ENCODE measurements around the gene ANKRD10.

The ANKRD10 gene

DNA sequence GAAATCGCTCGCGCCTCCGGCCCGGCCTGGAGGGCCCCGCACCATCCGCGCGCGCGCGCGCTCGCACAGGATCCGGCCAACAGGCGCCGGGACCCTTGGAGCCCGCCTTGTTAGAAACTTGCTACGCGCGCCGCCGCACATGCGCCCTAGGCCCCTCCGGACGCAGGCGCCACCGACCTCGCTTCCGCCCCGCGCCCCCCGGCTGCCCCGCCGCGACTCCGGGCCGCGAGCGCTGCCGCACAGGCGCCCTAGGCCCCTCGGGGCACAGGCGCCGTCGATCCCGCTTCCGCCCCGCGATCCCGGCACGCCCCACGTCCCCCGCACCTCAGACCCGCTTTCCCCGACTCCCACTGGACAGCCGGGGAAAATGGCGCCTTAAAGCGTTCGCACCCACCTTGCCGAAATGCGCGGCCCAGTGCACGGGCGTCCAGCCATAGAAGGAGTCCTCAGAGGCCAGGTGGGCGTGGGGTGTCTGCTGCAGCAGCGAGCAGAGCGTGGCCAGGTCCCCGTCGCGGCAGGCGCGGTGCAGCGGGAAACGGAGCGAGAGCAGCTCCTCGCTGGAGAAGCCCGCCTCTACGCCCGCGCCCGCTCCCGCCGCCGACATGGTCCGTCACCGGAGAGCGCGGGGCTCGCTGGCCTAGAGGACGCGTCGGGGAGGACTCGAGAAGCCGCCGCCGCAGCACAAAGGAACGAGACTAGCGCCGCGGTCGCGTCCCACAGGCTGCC is 375 bp downstream of the ANKRD10 start:
- DNase-seq: peak; percentile 84

DNA sequence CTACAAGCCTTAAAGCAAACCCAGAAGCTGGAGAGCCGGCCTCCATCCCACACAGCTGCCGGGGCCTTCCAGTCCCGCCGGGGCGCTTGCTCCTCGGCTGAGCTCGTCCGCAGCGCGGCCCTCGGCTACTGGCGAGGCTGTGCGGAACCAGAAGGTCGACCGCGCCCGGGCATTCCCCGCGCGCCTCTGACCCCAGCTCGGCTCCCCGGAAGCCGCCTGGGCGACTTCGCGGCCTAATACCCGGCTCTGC is 863 bp downstream of the ANKRD10 start:
- no peak for DNase-seq

DNA sequence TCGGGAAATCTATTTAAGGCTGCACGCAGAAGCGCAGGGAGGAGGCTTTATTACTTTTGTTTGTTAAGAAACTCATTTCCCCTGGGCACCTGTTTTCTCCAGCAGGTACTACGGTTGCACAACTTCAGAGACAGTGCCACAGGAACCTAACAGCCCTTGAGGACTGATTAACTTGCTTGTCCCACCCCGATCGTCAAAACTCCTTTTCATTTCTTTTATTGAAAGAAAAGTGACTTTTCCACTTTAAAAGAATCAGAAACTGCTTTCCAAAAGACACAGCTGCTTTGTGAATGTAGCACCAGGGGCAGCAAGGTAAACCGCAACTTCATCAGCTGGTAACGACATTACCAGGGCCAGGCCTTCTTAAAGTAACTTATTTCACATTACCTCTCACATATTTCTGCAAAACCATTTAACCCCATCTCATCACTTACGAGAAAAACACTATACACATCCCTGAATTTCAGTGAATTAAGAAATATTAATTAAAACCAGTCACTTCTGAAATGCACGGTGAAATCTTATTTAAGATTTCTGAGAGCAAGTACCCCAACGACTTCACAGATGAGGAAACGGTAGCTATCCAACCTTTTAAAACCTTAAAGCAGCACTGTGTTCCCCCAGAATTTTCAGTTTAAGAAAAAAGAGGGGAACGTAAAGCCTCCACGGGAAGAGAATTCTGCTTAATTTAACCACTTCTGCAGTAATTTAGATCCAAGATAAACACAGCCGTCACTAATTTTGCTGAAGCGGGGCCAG is 1.4 kb downstream of the ANKRD10 start:
- peak; percentile 26 for DNase-seq

DNA sequence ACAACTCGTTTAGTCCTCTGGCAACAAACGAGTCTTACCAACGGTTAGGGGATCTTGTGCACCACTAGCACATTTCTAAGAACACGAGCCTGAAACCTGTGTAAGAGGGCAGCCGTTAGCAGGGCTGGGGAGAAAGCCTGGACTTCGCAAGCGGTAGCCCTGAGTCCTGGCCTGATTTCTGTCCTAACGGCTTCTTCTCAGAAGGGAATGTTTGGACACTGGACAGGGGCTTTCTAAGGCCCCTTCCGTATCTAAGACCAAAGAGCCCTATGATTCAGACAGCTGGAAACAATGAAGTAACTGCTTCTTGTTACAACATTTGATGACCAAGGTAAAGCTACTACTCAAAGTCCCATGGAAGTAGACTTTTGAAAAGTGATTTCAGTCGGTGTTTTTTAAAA is 2.2 kb downstream of the ANKRD10 start:
- DNase-seq: peak; percentile 83

DNA sequence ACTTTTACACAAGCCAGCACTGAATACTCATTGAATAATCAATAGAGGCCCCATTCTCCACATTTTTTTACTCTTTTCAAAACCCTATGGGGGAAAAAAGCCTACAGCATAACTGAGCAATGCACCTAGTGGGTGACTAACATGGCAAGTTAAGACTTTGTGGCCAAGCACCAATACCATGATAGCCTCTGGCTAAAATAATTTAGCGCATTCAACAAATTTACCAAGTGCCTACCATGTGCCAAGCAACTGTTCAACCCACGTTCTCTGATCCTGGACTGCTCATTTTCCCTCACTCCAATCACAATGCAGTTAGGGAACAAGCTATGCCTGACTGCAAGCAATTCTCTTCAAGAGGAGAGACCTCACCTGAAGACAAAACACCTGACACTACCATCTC is 3.0 kb downstream of the ANKRD10 start:
- DNase-seq: no peak

DNA sequence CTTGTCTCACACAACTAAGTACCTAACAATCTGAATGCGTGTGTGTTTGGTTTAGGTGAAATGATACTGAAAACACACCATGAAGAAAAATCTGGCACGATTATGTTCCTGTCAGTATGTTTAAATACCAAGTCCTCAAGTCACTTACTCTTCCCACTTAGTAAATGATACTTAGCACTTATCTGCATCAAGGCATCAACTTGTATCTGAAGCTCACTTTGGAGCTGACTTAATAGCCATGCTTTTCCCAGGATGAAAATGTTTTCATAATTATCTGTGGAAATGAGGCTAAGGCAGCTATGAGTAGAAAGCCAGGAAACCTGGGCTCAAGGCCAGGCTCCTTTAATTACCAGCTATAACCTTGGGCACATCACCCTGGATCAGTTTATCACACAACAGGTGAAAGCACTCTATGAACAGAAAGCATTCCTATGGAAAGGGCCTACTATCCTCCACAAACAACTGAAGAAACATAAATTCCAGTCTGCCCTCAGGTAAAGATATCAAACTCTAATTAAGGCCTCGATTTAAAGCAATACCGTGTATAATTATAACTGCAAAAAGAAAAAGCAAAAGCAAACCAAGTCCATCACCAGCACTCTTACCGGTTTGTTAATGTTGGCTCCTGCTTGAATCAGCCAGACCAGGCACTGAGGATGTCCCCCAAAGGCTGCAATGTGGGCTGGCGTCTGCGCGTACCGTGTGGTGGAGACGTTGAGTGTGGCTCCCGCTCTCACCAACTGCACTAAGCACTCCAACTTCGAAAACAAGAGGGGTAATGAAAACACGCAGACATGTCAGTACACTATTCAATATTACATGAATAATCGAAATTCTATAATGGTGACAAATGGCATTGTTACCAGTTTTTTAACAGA is 4.6 kb downstream of the ANKRD10 start:
- DNase-seq: no peak

DNA sequence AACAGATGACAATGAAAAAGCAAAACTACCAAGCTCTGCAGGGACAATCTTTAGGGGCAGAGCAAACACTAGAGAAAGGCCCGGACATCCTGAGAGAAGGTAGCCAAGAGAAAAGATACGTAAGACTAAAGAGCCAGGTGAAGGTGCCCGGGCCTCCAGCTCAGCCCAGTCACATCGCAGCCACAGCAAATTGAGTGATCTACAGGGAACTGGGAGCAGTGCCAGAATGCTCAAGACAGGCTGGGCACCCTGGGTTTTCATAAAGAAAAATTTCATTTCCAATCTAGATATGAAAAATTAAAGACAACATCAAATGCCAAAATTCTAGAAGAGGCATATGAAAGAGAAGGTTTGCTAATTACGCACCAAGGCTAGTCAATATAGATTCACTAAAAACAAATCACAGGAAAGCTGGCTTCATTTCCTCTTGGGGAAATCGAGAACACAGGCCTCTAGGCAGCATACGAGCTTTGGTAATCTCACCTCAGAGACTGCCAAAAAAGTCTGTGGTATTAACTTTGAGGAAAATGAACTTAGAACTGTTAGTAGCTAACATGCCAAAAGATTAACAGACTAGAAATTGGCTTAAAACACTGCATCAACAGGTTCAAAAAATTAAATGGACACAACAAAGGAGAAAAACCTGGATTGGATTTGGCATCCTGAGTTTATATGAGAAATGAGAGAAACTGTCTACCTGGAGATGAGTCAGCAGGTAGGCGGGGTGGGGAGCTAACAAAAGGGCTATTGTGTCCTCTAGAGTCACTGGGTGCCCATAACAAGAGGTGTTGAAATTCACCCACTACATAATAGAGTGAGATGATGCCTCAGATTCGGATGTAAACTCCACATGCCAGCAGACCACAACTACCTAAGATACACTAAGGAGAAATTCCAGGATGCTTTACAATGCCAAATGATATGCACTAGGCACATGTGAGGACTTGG is 6.6 kb downstream of the ANKRD10 start:
- DNase-seq: no peak

DNA sequence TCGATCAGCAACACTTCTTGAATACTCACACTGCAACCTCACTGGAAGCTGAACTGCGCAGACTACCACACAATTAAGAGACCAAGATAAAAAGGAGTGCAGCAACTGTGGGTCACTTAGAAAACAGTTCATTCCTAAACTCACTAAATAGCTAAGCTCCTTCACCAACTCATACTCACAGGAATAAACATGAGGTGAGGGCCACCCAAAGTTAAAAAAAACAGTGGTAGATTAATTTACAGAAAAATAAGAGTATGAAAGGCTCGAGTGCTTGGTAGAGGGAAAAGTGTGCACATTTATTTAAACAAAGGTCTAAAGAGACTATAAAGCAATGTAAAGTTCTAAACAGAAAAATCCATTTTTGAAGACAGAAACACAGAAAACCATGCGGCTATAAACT is 7.6 kb downstream of the ANKRD10 start:
- DNase-seq: no peak

DNA sequence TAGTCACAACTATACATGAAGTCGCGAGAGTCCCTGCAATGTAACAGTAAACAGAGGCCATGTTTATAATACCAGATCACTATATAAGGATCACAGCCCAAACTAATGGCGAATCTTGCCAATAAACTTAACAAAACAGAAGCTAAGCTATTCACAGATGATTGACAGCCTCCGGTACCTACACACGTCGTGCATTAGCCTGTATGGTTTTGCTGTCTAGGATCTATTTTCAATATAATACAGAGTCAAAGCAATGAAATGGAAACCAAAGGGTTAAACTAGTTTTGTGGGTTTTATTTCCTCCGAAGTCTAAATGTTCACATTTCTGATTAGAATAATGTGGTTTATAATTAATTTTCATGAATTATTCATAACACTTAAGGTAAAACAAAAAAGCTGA is 10.1 kb downstream of the ANKRD10 start:
- DNase-seq: no peak

DNA sequence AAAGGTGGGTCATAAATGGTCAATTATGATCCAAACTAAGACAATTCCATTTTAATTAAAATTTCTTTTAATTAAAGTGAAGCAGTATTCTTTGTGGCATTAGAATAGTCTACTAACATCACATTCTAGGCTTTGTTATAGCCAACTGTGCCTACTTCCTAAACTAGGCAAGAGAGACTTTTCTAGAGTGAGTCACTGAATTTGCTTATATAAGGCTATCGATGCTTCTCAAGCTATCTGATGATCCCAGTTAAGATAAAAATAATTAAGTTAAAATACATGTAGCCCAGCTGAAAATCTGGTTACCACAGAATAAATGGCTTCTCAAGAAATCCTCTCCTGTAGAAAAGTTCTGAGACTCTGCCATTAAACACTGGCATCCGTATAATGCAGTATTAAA is 12.5 kb downstream of the ANKRD10 start:
- DNase-seq: no peak

DNA sequence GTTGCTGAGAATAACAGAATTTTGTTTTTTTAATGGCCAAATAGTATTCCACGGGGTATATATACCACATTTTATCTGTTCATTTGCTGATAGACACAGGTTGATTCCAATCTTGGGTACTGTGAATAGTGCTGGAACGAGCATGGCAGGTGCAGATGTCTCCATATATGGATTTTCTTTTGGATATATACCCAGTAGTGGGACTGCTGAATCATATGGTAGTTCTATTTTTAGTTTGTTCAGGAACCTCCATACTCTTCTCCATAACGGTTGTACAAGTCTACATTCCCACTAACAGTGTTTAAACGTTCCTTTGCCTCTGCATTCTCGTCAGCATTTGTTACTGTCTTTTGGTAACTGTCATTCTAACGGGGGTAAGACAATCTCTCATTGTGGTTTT is 17.3 kb downstream of the ANKRD10 start:
- DNase-seq: no peak

DNA sequence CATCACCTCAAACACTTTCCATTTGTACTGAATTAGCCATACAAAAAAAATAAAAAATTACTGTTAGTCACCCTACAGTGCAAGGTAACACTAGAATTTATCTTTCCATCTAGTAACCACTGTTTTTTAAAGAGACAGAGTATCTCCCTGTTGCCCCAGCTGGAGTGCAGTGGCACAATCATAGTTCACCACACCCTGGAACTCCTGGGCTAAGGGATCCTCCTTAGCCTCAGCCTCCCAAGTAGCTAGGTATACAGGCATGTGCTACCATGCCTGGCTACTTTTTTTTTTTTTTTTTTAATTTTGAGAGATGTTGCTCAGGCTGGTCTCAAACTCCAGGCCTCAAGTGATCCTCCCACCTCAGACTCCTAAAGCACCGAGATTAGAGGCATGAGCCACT is 17.9 kb downstream of the ANKRD10 start:
- no peak for DNase-seq

DNA sequence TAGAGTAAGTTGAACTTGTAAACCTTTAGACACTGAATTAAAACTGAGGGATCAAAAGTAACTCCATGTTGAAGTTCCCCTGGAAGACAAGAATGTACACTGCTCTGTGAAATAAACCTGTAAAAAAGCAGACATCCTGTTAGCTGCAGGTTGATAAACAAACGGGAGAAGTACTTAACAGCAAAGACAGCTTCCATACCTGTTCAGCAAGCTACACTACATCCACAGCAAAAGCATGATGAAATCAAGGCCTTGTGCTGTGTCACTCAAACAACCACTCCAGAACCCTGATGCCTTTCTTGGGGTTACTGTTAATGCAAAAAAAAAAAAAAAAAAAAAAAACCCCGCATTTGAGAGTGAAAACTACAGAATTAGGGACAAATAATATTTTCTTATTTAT is 20.8 kb downstream of the ANKRD10 start:
- DNase-seq: no peak

DNA sequence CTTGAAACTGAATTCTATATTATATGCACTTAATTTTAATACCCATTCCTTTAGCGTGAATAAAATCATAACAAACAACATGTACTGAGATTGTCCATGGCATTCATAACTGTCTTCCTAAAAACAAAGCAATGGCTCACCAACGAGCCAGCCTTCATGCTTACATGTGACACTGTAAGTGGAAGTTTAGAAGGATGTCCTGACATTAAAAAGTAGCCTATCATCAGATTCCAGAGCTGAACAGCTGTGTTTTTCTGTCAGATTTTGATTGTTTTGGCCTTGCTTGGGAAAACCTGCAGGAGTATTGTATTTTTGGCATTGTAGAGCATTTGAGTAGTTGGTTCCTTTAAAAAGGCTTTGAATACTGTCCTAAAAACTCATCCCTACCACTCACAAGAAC is 21.3 kb downstream of the ANKRD10 start:
- no peak for DNase-seq

DNA sequence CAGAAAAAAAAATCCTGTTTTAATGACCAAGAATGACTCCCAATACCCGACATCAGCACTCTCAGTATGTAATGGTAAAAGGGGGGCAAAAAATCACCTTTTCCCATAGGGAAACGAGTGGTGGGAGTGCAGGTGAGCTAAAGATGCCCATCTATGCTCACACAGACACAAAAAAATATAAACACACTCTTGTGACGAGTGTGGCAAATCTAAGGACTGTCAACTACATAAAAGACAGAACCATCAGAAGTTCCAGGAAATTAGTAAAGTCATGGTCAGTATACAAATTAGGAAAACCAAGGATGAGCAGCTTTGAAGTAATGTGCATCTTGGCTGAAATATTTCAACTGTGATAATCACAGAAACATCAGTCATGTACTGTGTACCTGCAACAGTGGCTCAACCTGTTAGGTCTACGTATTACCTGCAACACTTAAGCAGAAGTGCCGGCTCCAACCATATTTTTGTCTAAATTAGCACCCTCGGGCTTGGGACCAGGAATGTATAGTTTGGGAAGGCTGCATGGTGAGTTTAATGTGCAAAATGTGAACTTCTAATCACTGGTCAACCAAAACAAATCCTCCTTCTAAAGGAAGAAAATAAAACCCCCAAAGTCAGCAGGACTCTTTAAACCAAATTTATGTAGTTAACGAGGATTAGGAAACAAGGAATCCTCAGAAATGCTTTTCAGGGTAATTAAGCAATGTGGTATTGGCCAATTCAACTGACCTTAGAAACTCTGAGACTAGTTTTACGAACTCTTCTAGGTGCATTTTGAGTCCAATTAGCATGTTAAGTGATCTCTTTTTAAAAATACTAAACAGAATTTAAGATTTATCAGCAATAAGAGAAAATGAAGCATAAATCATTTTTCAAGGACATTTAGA is 24.3 kb downstream of the ANKRD10 start:
- no peak for DNase-seq

DNA sequence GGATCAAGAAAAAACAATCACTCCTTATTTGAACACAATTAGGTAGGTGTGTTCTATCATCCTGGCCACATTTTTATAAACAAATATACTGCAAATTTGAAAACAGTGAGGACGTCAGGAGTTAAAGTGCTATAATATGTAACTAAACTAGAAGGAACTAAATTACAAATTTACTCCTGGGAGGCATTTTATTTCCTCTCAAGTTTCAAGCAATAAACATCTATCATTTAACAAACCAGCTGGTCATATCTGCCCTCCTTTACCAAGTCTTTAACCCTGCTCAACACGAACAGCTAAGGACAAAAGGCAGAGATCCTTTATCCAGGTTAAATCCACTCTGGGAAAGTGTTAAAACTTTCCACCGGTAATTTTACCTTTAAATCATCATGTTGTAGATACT is 26.5 kb downstream of the ANKRD10 start:
- DNase-seq: no peak

DNA sequence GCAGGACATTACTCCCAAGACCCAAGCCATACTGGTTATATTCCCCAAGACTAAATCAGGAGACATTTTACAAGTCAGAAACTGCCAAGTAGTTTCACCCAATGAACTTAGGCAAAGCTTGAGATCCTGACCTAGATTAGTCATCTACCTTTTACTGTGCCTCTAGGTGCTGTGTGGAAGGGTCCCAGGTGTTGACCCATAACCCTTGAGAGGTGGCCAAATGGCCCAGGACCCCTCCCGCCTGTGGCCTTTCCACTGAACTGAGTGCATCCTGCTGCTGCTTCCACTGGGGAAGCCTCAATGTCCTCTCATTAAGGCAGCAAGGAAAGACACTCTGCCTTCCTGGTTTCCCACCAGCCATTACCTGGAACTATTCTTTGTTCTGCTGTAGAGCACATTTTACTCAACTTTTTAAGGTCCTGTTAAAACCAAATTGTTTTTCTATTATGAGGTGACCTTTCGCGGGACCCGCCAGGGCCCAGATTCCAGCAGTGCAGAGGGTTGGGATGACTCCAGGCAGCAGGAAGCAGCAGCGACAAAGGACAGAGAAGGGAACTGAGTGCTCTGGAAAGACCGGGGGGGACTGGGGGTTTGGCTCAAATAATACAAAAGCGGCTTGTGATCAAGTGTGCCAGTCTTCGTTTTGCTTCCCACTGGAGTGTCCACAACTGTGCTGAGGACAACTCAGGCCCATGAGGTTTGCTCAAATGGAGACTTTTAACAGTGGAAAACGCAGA is 27.1 kb downstream of the ANKRD10 start:
- no peak for DNase-seq

DNA sequence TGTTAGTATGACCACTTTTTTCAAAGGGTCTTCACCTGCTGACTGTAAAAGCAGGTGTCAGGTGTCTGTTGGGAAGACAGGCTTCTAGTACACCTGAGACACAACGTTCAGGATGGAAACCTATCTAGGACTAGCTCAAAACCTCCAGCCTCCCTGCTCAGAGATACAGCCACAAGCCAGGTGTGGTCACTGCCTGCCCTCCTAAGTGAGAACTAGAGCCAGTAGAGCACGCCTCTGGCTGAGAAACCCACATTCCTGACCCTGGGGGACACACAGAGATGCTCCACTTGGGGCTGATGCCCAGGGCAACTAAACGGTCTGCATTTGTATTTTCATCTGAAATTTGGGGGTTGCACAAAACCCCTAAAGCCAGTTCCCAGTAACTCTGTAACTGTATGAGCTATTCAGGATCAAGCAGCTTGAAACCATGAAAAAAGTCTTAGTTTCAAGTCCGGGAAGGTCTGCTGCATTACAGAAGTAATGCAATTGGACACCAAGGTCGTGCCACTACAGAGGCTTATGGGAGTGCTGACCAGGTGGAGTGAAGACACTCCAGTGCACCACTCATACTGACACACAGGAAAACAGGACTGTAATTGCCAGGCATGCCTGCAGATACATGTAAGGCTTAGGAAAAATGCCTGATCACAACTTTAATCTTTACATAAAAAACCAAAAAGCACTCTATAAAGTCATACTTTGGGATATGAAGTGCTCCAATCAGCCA is 27.8 kb downstream of the ANKRD10 start:
- no peak for DNase-seq

DNA sequence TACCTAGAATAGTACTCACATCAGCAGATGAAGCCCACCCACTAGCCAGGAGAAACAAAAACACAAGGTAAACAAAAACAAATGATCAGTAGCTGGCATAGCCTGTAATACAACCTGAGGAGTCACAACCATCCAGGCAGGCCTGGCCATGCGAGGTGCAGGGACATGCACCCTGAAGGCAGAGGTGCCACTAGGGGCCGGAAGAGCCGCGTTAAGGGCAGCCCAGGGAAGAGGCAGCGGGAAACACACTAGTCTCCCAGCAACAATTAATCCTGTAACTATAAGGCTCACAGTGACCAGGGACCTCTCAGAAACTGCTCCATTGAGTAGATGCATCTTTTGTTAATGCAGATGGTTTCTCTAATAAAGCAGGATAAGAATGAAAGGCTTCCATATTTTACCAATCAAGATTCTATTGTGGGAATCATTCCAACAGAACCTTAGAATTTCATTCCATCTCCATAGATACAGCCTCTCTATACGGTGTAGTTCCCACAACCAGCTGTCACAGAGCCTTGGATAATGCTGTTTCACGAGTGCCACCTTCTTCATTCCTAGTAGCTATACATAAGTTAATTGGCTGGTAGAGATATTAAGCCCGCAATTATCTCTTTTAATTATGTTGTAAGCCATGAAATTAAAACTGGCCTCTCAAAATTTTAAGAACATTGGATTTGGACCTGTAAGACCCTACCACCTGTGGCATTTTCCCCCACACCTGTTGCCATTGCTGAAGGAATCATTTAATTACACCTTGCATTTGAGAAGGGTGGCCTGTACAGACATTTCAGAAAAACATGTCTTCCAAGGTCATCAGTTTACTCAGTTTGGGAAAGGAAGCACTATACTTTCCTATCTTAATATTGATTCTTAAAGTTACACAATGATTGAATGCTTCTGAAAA is 28.7 kb downstream of the ANKRD10 start:
- no peak for DNase-seq
